ES-I3 (cell line): ENCODE results near the gene LOC101059915.

ENCODE experiments used
- H3K36me3 ChIP-seq: 2 replicates; pipeline ENCODE4 v1.6.1; 2013; ENCODE audit warnings: mild to moderate bottlenecking, low read length, control low read depth, moderate library complexity; ENCODE audit not compliant: insufficient read depth
- H3K4me1 ChIP-seq: 2 replicates; pipeline ENCODE4 v1.6.1; 2013; ENCODE audit warnings: mild to moderate bottlenecking, control low read depth, low read length; ENCODE audit not compliant: insufficient read depth
- H3K9ac ChIP-seq: 2 replicates; pipeline ENCODE4 v1.6.1; 2013; ENCODE audit warnings: low read depth, mild to moderate bottlenecking, low read length, moderate library complexity
- H3K9me3 ChIP-seq: 2 replicates; pipeline ENCODE4 v1.6.1; 2013; ENCODE audit warnings: mild to moderate bottlenecking, low read length, moderate library complexity; ENCODE audit not compliant: control insufficient read depth, insufficient read depth

LOC101059915 gene

DNA sequence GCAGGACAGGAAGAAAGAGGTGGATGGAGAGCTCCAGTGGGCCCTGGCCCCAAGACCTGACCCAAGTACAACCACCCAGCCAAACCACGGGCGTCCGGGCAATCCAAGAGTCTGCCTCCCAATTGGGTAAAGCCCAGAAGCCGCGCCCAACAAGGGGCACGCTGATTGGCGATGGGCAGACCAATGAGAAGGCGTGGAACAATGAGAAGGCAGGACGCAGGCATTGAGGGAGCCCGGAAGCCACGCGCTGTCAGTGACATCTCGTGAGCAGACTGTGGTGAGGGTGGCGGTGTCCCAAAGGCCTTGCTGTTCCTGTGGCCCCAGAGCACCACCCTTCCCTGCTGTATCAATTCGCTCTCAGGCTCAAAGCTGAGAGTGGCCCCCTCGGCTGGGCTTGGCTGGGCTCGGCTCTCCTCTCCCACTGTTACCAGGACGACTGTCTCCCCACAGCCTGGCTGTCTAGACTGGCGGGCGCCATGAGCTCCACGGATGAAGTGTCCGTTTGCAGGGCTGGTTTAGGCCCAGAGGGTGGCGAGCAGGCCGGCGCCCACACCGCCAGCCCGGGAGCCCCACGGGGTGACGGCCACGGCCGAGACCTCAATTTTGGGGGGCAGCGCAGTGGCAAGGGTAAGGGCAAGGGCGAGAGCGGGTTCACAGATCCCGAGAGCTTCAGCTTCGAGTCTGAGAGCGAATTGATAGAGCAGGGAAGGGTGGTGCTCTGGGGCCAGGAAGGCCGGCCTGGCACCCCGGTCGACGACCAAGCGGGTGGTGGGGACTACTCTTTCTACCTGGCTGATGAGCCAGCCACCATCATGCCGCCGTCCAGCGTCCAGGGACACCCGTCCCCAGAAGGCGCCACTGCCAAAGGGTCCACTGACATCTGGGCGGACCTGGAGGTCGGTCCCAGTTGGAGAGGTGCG, at the start of gene LOC101059915:
LOC101059915 (plus strand) TSS at position 219 of the 920 bp plus-strand sequence.
- H3K9ac ChIP-seq = no peak within 1 kb of the TSS
- H3K9me3 ChIP-seq = no peaks in the 10 kb centered on the region

DNA sequence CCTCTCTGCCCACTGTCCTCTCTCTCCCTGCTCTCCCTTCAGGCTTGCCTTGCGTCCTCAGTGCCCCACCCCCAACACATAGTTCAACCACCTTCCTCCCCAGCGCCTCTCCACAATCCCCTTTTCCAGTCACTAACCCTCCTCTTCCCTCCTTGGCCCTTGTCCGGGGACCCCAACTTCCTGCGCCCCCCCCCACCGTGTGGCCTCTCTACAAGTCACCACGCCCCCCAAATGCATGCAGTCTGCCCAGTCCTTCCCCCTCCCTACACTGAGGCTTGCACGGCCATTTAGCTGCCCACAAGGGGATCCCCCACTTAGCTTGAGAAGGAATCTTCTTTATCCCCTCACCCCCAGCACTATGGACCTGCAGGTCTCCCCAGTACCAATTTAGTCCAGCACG, 49.6 kb upstream of the LOC101059915 start:
- no peak overlapping the region for H3K9ac ChIP-seq
- no peaks in the 10 kb centered on the region for H3K36me3 ChIP-seq
- H3K9me3 ChIP-seq = peaks cover 3% of the 10 kb centered on the region; the same call in 1 of the 2 replicates
- peaks cover 3% of the 10 kb centered on the region; the same call in 1 of the 2 replicates for H3K4me1 ChIP-seq

More for the DNA sequence above, at the start of gene LOC101059915:
- H3K36me3 ChIP-seq = no peaks in the 10 kb centered on the region
- peaks cover 14% of the 10 kb centered on the region; the same call in 1 of the 2 replicates for H3K4me1 ChIP-seq

DNA sequence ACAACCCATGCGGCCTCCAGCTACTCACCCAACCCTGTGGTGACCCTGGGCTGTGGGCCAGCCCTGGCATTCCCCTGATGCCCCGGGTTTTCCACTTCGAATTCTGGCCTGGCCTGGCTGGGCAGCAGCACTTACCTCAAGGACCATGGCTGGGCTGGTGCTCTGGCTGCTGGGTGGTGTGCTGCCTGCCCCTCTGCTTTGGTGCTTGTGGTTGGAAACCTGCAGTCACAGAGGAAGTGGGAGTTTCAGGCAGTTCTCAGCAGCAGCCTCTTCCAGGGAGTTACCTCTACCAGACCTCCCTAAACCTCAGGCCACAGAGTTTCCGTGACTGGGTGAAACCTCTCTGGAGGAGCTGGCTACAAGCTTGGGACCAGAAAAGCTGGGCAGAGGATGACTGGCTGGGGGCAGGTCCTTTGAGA, 49.0 kb upstream of the LOC101059915 start, which contains the start of gene CXCR3:
CXCR3 (minus strand) TSS at position 209 of the 419 bp plus-strand sequence; CDS start at position 147, 62 bp downstream.
- Histone ChIP-seq H3K4me1 (peaks cover 8% of the 10 kb centered on the region; the same call in 1 of the 2 replicates), H3K36me3 (no peaks in the 10 kb centered on the region), H3K9ac (no peak within 1 kb of the TSS), H3K9me3 (peaks cover 3% of the 10 kb centered on the region; the same call in 1 of the 2 replicates)

DNA sequence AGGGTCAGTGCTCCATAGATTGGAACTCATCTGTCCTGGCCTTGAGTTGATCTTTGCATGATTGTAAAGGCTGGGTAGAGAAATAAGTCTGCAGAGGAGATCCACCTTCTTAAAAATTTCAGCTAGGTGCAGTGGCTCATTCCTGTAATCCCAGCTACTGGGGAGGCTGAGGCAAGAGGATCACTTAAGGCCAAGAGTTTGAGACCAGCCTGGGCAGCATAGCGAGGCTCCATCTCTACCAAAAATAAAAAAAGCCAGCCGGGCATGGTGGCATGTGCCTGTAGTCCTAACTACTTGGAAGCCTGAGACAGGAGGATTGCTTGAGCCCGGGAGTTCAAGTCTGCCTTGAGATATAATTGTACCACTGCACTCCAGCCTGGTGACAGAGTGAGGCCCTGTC, 48.6 kb upstream of the LOC101059915 start:
- Histone ChIP-seq H3K9me3 (peaks cover 3% of the 10 kb centered on the region; the same call in 1 of the 2 replicates), H3K9ac (no peak overlapping the region)

DNA sequence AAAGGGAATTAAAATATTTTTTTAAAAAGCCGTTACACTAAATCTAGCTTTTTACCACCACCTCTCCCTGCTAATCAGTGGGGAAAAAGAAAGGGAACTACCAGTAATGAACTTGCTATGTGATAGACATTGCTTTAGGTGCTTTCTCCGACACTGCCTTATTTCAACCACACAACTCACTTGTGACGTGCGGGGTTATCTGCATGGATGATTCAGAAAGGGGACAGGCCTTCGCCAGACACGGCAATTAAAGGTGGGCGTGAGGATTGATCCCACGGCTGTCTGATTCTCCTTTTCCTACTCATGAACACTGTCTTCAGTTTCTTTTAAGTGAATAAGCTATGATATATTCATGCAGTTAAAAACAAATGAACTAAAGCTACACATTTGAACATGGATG, 48.2 kb upstream of the LOC101059915 start:
- H3K36me3 ChIP-seq = no peaks in the 10 kb centered on the region
- H3K9me3 ChIP-seq = peaks cover 3% of the 10 kb centered on the region; the same call in 1 of the 2 replicates
- H3K4me1 ChIP-seq = peaks cover 8% of the 10 kb centered on the region; the same call in 1 of the 2 replicates
- H3K9ac ChIP-seq = no peak overlapping the region

More for the DNA sequence above, 48.6 kb upstream of the LOC101059915 start:
- no peaks in the 10 kb centered on the region for H3K36me3 ChIP-seq
- H3K4me1 ChIP-seq = peaks cover 8% of the 10 kb centered on the region; the same call in 1 of the 2 replicates

DNA sequence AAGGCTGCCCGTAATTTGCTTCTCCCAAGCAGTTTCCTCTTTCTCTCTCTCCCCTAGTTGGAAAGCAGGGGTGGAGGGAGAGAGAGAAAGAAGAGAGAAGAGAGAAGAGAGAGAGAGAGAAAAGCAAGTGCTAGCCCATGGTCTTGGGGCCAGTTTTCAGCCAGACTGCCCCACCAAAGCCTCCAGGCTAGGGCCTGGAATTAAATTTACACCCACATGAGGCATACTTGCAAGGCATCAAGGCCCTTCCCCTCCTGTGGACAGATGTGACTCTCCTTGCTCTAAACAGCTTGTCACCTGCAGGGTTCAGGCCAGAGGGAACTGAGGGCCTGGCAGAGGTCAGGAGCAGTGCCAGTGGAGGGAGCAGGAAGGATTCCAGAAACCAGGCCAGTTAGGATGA, 47.4 kb upstream of the LOC101059915 start:
- Histone ChIP-seq H3K9ac (no peak overlapping the region), H3K9me3 (peaks cover 3% of the 10 kb centered on the region; the same call in 1 of the 2 replicates), H3K36me3 (no peaks in the 10 kb centered on the region), H3K4me1 (peaks cover 8% of the 10 kb centered on the region; the same call in 1 of the 2 replicates)

DNA sequence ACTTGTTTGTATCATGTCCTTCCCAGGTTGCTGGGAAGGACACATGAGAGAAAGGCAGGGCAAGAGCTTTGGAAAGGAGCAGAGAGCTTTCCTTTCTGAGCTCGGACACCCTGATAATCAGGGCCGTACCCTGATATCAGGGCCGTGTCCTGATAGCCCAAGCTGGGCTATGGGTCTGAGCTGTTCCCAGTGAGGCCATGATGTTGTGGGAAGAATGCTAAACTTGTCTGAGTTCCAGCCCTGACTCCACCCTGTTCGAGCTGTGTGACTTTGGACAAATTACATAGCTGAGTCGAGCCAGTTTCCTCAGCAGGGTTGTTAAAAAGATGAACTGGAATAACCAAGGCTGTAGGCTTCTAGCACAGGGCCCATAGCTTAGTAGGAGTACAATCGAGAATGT, 45.7 kb upstream of the LOC101059915 start:
- no peak overlapping the region for H3K9ac ChIP-seq
- peaks cover 3% of the 10 kb centered on the region; the same call in 1 of the 2 replicates for H3K9me3 ChIP-seq
- peaks cover 8% of the 10 kb centered on the region; the same call in 1 of the 2 replicates for H3K4me1 ChIP-seq
- no peaks in the 10 kb centered on the region for H3K36me3 ChIP-seq

DNA sequence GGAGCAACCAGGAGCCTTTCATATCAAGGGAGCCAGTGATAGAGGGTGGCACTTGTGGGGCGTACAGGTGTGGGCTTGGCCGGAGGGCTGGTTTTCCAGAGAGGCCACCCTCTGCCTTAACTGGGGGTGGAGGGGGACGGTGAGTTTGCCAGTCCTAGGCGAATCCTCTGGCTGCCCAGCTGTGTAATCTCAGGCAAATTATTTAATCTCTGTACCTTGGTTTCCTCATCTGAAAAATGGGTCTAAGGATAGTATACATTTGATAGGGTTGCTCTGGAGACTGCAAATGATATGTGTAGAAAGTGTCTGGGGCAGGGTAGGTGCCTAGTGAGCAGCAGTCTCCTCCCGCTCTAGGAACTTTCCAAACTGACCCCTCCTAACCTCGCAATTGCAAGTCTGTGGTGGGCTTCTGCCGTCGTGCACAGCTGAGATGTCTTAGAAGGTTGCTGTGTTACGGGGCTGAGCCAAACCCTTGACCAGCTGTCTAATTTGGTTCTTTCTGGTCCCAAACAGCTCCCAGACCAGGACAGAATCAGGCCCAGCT, 45.2 kb upstream of the LOC101059915 start:
- Histone ChIP-seq H3K36me3 (no peaks in the 10 kb centered on the region), H3K9ac (no peak overlapping the region), H3K4me1 (peaks cover 8% of the 10 kb centered on the region; the same call in 1 of the 2 replicates), H3K9me3 (peaks cover 3% of the 10 kb centered on the region; the same call in 1 of the 2 replicates)

DNA sequence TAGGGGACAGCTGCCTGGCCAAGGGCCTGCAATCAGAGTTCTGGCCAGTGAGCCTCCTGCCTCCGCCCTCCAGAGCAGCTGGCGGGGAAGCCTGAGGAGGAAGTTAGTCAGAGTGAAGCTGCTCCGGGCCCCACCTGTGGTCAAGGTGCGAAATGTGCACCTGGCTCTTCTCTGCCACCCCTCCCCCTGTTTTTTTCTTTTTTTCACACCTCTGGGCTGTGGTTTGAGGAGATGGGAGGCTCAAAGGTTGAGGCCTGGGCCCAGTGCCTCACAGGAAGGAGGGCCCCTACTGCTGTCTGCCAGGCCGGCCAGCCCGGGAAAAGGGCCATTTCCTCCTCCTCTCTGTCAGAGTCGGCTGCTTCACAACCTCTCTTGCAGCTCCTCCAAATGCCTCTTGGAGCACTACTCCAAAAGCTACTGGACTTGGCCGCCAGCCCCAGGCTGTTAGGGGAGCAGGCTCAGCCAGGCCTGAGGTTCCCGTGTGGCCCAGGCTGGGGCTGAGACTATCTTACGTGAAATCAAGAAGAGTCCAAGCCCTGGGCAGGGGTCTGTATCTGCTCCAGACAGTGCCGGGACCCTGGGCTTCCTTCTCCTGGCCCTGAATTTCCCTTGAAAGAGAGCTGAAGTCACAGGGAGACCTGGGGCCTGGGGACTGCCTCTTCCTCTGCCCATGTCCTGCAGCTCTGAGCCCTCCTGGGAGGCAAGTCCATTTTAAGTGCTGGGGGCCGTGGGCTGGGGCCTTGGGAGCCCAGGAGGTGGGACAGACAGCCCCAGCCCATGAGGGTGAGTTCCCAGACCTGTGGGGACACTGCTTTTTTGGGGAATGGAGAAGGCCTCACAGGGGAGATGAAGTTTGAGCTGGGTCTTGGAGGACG, 44.5 kb upstream of the LOC101059915 start:
- peaks cover 3% of the 10 kb centered on the region; the same call in 1 of the 2 replicates for H3K9me3 ChIP-seq
- no peak overlapping the region for H3K9ac ChIP-seq

DNA sequence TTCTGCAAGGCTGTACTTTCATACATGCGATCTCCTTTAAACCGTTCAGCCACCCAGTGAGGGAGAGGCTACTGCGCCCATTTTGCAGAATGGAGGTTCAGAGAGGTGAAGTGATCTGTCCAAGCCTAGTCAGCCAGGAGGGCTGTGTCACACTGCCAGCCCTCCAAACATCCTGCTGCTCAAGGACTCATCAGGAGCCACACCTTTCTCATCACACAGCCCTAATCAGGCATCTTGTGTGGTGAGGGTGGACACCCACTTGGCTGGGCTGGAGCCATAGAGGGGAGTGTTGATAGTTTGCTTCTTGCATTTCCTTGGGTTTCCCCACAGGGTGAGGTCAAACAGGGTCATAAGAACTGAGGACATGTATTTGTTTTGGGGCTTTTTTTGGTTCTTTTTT, 43.6 kb upstream of the LOC101059915 start:
- no peaks in the 10 kb centered on the region for H3K36me3 ChIP-seq
- H3K4me1 ChIP-seq = peaks cover 5% of the 10 kb centered on the region; the same call in 1 of the 2 replicates
- peaks cover 3% of the 10 kb centered on the region; the same call in 1 of the 2 replicates for H3K9me3 ChIP-seq
- no peak overlapping the region for H3K9ac ChIP-seq

More for the DNA sequence above, 44.5 kb upstream of the LOC101059915 start:
- no peaks in the 10 kb centered on the region for H3K36me3 ChIP-seq
- H3K4me1 ChIP-seq = peaks cover 5% of the 10 kb centered on the region; the same call in 1 of the 2 replicates

DNA sequence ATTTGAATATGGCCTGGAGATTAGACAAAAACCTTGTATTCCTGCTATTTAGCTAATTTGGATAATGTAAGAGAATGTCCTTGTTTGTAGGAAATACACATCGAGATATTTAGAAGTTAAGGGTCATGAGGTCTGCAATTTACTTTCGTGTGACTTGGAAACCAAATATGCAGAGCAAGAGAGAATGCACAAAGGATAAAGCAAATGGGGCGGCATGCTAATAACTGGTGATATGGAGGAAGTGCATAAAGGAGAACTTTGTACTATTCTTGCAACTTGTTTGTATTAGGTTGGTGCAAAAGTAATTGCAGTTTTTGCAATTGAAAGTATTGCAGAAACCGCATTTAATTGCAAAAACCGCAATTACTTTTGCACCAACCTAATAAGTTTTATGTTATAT, 41.9 kb upstream of the LOC101059915 start:
- H3K4me1 ChIP-seq = peaks cover 5% of the 10 kb centered on the region; the same call in 1 of the 2 replicates
- no peak overlapping the region for H3K9ac ChIP-seq
- H3K36me3 ChIP-seq = no peaks in the 10 kb centered on the region
- no peaks in the 10 kb centered on the region for H3K9me3 ChIP-seq

DNA sequence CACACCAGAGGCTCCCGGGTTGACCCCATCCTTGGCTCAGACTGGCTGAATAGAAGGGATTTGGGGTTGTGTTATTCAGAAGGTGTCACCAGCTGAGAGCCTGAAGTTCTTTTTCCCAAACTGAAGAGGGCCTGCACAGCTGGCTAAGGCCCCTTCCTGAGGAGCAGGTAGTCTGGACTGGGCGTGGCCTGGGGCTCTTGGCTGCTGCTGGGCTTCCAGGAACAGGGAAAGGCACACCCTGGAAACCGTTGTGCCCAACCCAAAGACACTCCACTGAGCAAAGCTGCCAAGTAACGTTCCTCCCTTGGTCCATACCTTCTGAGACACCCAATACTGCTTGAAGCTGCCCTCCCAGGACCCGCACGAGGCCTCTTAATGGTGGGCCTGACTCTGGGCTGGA, 40.8 kb upstream of the LOC101059915 start:
- peaks cover 5% of the 10 kb centered on the region; the same call in 1 of the 2 replicates for H3K4me1 ChIP-seq
- H3K9ac ChIP-seq = no peak overlapping the region
- H3K36me3 ChIP-seq = no peaks in the 10 kb centered on the region
- H3K9me3 ChIP-seq = no peaks in the 10 kb centered on the region

DNA sequence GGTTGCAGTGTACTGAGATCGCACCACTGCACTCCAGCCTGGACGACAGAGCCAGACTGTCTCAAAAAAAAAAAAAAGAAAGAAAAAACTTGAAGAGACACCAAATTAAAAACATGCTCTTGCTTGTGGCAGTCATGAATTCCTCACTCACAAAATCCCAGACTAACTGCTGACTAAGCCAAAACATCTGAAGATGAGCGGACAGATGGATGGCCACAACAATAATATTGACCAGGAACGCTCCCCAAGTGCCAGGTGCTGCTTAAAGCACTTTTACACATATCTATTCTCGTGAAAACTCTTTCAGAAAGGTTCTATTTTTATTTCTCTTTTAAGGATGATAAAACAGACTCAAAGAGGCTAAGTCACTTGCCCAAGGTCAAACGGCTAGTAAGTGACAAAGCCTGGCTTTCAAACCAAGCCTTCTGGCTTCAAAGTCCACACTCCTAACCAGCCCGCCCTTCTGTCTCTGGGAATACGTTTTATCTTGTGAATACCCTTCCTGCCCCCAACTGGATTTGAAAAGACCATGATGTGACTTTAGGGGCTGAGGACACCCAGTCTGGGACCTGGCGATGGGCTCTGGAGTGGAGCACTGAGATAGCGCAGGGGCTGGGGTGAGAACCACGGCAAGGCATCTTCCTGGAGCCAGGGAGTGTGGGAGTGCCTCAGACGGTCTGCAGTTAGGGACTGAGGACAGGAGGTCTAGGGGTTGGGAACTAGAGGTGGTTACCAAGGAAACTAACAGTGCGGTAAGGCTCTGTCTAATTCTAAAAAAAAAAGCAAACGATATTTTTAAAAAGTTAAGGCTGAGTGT, 39.5 kb upstream of the LOC101059915 start:
- H3K9me3 ChIP-seq = no peaks in the 10 kb centered on the region
- no peaks in the 10 kb centered on the region for H3K36me3 ChIP-seq
- H3K9ac ChIP-seq = no peak overlapping the region
- H3K4me1 ChIP-seq = peaks cover 5% of the 10 kb centered on the region; the same call in 1 of the 2 replicates
